HTR-8/SVneo (cell line): Measurements from ENCODE around the gene CHST14.
A peak's percentile ranks its signal among the peaks of the same experiment; 100 is the strongest.

Experiments
- DNase-seq: peaks from one replicate; pipeline ENCODE4 v3.0.0; 2011; ENCODE audit warnings: low spot score, mixed read lengths; ENCODE audit not compliant: insufficient read length
- FAIRE-seq: peaks from 2 replicates; lab custom pipeline; 2011; peaks lifted over from hg19 to GRCh38; lab: Jason Lieb, UNC

The CHST14 gene

GRCh38 chr15:40481341-40482074 lies 10.7 kb downstream of the CHST14 start:
- DNase-seq = no peak
- FAIRE-seq = no peak

GRCh38 chr15:40483919-40484318 lies 13.1 kb downstream of the CHST14 start:
- DNase-seq (no peak), FAIRE-seq (no peak)

- DNase-seq = no peak
- no peak for FAIRE-seq
These were observed 15.4 kb downstream of the CHST14 start for GRCh38 chr15:40486066-40486770.

- FAIRE-seq = no peak
- DNase-seq = no peak
These were observed 17.3 kb downstream of the CHST14 start for GRCh38 chr15:40487816-40488682.

- FAIRE-seq (no peak), DNase-seq (no peak)
These were observed 18.7 kb downstream of the CHST14 start for GRCh38 chr15:40489274-40490175.

GRCh38 chr15:40493089-40493840 lies 22.5 kb downstream of the CHST14 start:
- no peak for DNase-seq
- peak; percentile 42 for FAIRE-seq

- no peak for FAIRE-seq
- DNase-seq = no peak
These were observed 24.7 kb downstream of the CHST14 start for GRCh38 chr15:40495516-40495915.

- DNase-seq (no peak), FAIRE-seq (peak; percentile 58)
These were observed 27.6 kb downstream of the CHST14 start for GRCh38 chr15:40498418-40498817.

GRCh38 chr15:40498891-40499290 lies 28.1 kb downstream of the CHST14 start:
- DNase-seq (no peak), FAIRE-seq (no peak)

- DNase-seq (no peak), FAIRE-seq (no peak)
These were observed 29.1 kb downstream of the CHST14 start for GRCh38 chr15:40499931-40500330.

GRCh38 chr15:40500568-40501330 lies 30.0 kb downstream of the CHST14 start:
- no peak for FAIRE-seq

GRCh38 chr15:40501487-40501886 lies 30.7 kb downstream of the CHST14 start:
- no peak for FAIRE-seq
- DNase-seq = no peak

More at GRCh38 chr15:40500568-40501330, 30.0 kb downstream of the CHST14 start:
- no peak for DNase-seq

GRCh38 chr15:40506964-40507571 lies 36.3 kb downstream of the CHST14 start:
- peak; percentile 84 for DNase-seq
- FAIRE-seq = no peak

- no peak for DNase-seq
- no peak for FAIRE-seq
These were observed 37.4 kb downstream of the CHST14 start for GRCh38 chr15:40508216-40508615.

GRCh38 chr15:40510201-40510600 lies 39.4 kb downstream of the CHST14 start:
- DNase-seq = no peak
- FAIRE-seq = no peak

GRCh38 chr15:40511093-40511471 lies 40.3 kb downstream of the CHST14 start:
- no peak for FAIRE-seq
- DNase-seq = no peak

GRCh38 chr15:40511472-40512133 lies 40.8 kb downstream of the CHST14 start:
- FAIRE-seq (no peak), DNase-seq (no peak)
